Lung (tissue), 12 donors: ENCODE measurements around the gene PPBP. TPM values are rescaled to one million over a fixed set of nuclear protein-coding genes. Genes with fewer than 3 reads are reported as not detected.

ENCODE experiments used
- ATAC-seq: fragments of 200-7000 bp; cut with Tn5 transposase; one replicate; pipeline ENCODE4 v1.9.1; 2020; ENCODE audit warnings: moderate number of reproducible peaks; ENCODE audit not compliant: insufficient read depth, low FRiP score
- DNase-seq, 3 donors: peaks; one replicate each; pipeline ENCODE4 v3.0.0-alpha.2; 2013 to 2017
- H3K27ac ChIP-seq, 2 donors: one replicate each; pipeline ENCODE4 v1.5.1; 2013; ENCODE audit warnings: mild to moderate bottlenecking in 2 of 2, moderate library complexity in 2 of 2, control low read depth in 1 of 2, inconsistent platforms in 1 of 2, low read depth in 1 of 2, low read length in 1 of 2
- H3K27me3 ChIP-seq, 3 donors: one replicate each; pipeline ENCODE4 v1.5.1; 2013; ENCODE audit warnings: low read length in 2 of 3; ENCODE audit not compliant: control insufficient read depth in 3 of 3, insufficient read depth in 3 of 3
- H3K36me3 ChIP-seq, 4 donors: one replicate each; pipeline ENCODE4 v1.5.1; 2013; ENCODE audit warnings: low read length in 4 of 4, mild to moderate bottlenecking in 1 of 4, moderate library complexity in 1 of 4; ENCODE audit not compliant: control insufficient read depth in 4 of 4, insufficient read depth in 4 of 4
- H3K4me1 ChIP-seq, 5 donors: one replicate each; pipeline ENCODE4 v1.5.1; 2013; ENCODE audit warnings: low read length in 5 of 5, mild to moderate bottlenecking in 2 of 5, moderate library complexity in 1 of 5; ENCODE audit not compliant: control insufficient read depth in 5 of 5, insufficient read depth in 5 of 5
- H3K4me3 ChIP-seq: one replicate; pipeline ENCODE4 v1.5.1; 2013; ENCODE audit warnings: mild to moderate bottlenecking, control low read depth, moderate library complexity
- H3K9ac ChIP-seq, 2 donors: one replicate each; pipeline ENCODE4 v1.5.1; 2013; ENCODE audit warnings: low read length in 2 of 2, control low read depth in 1 of 2; ENCODE audit not compliant: insufficient read depth in 1 of 2
- H3K9me3 ChIP-seq, 4 donors: one replicate each; pipeline ENCODE4 v1.5.1; 2013; ENCODE audit warnings: low read length in 3 of 4, mild to moderate bottlenecking in 1 of 4, moderate library complexity in 1 of 4; ENCODE audit not compliant: control insufficient read depth in 4 of 4, insufficient read depth in 3 of 4
- WGBS, 2 donors: extraction: QIAGEN DNeasy Blood & Tissue Kit; methylation state at CpG; one replicate each; pipeline ENCODE4 v1.1.7; 2013; 5-methylcytosine and 5-hydroxymethylcytosine counted together
- polyA plus RNA-seq, 2 donors: library from polyadenylated mRNA; stranded (reverse); fragments of 200-250 nt; gene quantifications; one replicate each; pipeline ENCODE4 v1.2.1, GENCODE V29; 2013
- total RNA-seq, 2 donors: library from RNA; depleted of rRNA in 1 of 2; stranded (reverse); fragments of >200 nt in 1 of 2; gene quantifications; one replicate each; pipeline ENCODE4 v1.2.1, GENCODE V29; 2014 to 2021
- TF ChIP-seq, protein P1 (sequence below): IDR thresholded peaks from 2 replicates; pipeline ENCODE4 v1.5.1; 2012; ENCODE audit warnings: mild to moderate bottlenecking; ENCODE audit errors: control extremely low read depth, extremely low read depth
- donor health status: control.
- donor health status: control.
- donor health status: Bipolar disorder and iron deficiency.
- donor health status: healthy.
- donor health status: DM: yes; HTN: yes; CAD: no.

PPBP gene
- total and polyA plus RNA-seq, 4 donors, result 1.9 to 43.5 (median 7.4) TPM

DNA sequence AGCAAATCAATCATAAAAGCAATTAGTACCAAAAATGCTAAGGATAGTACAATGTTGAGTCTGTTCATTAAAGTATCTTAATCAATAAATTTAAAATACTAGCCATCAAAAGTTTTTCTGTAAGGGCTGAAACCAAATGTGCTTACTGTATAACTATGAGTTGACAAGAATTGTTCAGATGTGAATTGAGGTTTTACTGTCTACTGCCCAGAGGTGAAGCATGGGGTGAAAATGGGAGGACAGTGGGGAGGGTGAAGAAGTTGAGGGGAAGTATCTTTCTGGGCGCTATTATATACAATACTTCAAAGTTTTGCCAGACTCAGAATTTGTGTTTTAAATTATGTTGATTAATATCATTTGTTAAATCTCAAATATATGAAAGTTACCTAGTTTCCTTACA is 4.1 kb upstream of the PPBP start:
- Histone ChIP-seq H3K4me3 (no peak overlapping the region), H3K27me3 (no peaks in the 10 kb centered on the region), H3K36me3 (no peaks in the 10 kb centered on the region), H3K27ac (no peak overlapping the region), H3K9ac (no peak overlapping the region), H3K4me1 (no peaks in the 10 kb centered on the region), H3K9me3 (no peaks in the 10 kb centered on the region)
- DNase-seq (no peak), ATAC-seq (no peak)
- 0 to 39% methylated on average over 1 of the region's 1 CpG for WGBS, 2 donors
- TF ChIP-seq, protein P1, sequence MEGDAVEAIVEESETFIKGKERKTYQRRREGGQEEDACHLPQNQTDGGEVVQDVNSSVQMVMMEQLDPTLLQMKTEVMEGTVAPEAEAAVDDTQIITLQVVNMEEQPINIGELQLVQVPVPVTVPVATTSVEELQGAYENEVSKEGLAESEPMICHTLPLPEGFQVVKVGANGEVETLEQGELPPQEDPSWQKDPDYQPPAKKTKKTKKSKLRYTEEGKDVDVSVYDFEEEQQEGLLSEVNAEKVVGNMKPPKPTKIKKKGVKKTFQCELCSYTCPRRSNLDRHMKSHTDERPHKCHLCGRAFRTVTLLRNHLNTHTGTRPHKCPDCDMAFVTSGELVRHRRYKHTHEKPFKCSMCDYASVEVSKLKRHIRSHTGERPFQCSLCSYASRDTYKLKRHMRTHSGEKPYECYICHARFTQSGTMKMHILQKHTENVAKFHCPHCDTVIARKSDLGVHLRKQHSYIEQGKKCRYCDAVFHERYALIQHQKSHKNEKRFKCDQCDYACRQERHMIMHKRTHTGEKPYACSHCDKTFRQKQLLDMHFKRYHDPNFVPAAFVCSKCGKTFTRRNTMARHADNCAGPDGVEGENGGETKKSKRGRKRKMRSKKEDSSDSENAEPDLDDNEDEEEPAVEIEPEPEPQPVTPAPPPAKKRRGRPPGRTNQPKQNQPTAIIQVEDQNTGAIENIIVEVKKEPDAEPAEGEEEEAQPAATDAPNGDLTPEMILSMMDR, result no peak

DNA sequence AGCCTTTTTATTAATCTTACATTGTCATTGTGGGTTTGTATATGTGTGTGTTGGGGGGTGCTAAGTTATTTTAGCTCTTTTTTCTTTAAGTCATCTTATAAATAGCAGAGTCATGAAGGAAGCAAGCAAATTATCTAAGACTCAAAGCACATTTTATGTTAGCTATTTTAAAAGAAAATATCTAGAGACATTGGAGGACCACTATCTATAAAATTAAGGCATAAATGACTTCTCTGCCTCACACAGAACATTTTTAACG is 3.7 kb upstream of the PPBP start:
- Histone ChIP-seq H3K9me3 (no peaks in the 10 kb centered on the region), H3K4me3 (no peak overlapping the region), H3K36me3 (no peaks in the 10 kb centered on the region), H3K27me3 (no peaks in the 10 kb centered on the region), H3K27ac (no peak overlapping the region), H3K4me1 (no peaks in the 10 kb centered on the region), H3K9ac (no peak overlapping the region)
- TF ChIP-seq, protein P1, result no peak
- WGBS, 2 donors, result 87 to 100% methylated on average over 1 of the region's 1 CpG
- no peak for DNase-seq
- no peak for ATAC-seq

DNA sequence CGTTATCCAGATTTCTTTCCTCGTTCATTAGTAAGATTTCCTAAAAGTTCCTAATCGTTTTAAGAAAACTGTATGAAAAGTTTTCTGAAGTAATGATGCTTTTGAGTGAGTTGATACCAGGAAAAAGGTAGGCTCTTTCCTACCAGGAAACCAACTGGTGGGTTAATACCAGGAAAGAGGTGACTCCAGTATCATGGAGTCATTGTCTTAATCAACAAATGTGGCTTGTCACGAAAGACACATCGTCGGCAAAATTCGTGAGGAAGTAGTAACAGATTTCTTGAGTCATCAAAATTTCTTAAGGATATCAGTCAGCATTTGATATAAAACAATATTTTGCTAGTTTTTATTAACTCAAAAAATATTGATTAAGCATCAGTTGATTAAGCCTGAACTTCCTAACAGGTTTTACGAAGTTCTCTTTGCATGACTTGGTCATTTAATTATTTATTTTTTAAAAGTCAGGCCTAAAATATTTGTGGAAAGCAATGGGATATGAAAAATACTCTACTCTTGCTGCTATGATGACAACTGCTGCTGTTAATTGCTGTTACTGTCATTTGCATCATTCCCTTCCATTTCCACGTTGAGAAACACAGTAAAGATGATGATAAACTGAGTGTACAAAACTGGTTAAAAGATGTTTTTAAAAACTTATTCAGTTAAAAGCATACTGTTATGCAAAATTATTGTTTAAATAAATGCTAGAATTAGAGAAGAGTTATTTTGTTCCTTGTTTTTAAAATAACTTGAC is 3.2 kb upstream of the PPBP start:
- Histone ChIP-seq H3K36me3 (no peaks in the 10 kb centered on the region), H3K27me3 (no peaks in the 10 kb centered on the region), H3K27ac (no peak overlapping the region), H3K9me3 (no peaks in the 10 kb centered on the region), H3K9ac (no peak overlapping the region), H3K4me3 (no peak overlapping the region), H3K4me1 (no peaks in the 10 kb centered on the region)
- WGBS, 2 donors, result 84 to 89% methylated on average over 9 of the region's 9 CpGs
- TF ChIP-seq, protein P1, result no peak
- ATAC-seq (no peak), DNase-seq (no peak)

DNA sequence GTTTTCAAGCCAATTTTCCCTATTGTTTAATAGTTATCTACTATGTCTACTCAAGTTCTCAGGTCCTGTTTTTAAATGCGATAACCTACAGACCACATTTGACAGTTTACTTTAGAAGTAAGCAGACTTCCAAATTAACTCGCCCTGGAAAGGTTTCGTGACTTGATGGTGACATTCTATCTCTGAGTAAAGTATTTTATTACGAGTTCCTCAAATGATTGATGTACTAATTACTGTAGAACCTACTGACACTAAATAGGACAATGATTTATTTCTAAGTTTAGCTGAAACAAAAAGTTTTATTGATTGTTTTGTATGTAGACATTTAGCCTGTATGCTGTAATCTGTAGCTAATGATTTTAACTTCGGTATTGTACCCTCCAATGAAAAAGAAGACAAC is 1.9 kb upstream of the PPBP start:
- ATAC-seq (no peak), DNase-seq (no peak)
- Histone ChIP-seq H3K9me3 (no peaks in the 10 kb centered on the region), H3K4me1 (no peaks in the 10 kb centered on the region), H3K9ac (no peak overlapping the region), H3K27me3 (peaks cover 0 to 3% (median 0%) of the 10 kb centered on the region in 3 donors), H3K4me3 (no peak overlapping the region), H3K36me3 (no peaks in the 10 kb centered on the region), H3K27ac (no peak overlapping the region)
- TF ChIP-seq, protein P1, result no peak
- 86 to 92% methylated on average over 5 of the region's 5 CpGs for WGBS, 2 donors
